NB4 (cell line): ENCODE data around the gene STC2.

ENCODE experiments used
- DNase-seq: peaks from one replicate; pipeline ENCODE4 v3.0.0; 2010; ENCODE audit warnings: low read depth
- H3K4me3 ChIP-seq: one replicate; pipeline ENCODE4 v1.5.1; 2011; ENCODE audit warnings: mild to moderate bottlenecking, low read depth, low read length, moderate library complexity
- TF ChIP-seq, protein P1 (sequence below): IDR thresholded peaks from 2 replicates; pipeline ENCODE4 v1.6.1; 2011; ENCODE audit warnings: low read depth, low read length

The STC2 gene

DNA sequence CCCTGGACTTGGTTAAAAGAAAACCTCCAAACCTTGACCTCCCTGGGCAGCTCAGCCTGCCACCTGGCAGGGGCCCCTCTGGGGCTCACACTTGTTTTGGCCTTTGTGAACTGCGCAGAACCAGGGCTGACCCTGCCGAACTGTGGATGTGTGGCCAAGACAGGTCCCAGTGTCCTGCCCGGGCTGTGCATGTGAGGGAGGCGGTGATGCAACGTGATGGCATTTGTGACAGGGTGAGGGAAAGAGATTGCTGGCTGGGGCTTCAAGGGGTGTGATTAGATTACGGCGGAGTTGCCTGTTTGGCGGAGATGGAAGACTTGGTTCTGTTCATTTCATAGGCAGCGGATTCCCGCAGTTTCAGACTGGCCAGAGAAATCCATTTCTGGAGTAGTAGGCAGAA lies 62.8 kb downstream of the STC2 start:
- H3K4me3 ChIP-seq, result no peak overlapping the region
- TF ChIP-seq, protein P1, sequence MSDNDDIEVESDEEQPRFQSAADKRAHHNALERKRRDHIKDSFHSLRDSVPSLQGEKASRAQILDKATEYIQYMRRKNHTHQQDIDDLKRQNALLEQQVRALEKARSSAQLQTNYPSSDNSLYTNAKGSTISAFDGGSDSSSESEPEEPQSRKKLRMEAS, result no peak
- DNase-seq, result no peak
